Fibroblast of villous mesenchyme (primary cell): ENCODE results near the gene ABHD10. TPM values are rescaled to one million over a fixed set of nuclear protein-coding genes. Genes with fewer than 3 reads are reported as not detected.
A peak's percentile ranks its signal among the peaks of the same experiment; 100 is the strongest.

Source experiments
- DNase-seq: peaks from one replicate; pipeline ENCODE4 v3.0.0-alpha.2; 2010; ENCODE audit warnings: low read depth
- H3K4me3 ChIP-seq: 2 replicates; pipeline ENCODE4 v1.5.1; 2011; ENCODE audit warnings: low read depth, mild to moderate bottlenecking, low read length
- total RNA-seq: library from RNA; depleted of rRNA; stranded (reverse); fragments of >200 nt; gene quantifications from 2 replicates; pipeline ENCODE4 v1.2.3, GENCODE V29; 2012
- TF ChIP-seq, protein P1 (sequence below): IDR thresholded peaks from 2 replicates; pipeline ENCODE4 v1.5.1; 2012; ENCODE audit warnings: low read depth, mild to moderate bottlenecking, low read length; ENCODE audit not compliant: insufficient read depth

Gene ABHD10
- total RNA-seq, 1 donor = 38.0 TPM

DNA sequence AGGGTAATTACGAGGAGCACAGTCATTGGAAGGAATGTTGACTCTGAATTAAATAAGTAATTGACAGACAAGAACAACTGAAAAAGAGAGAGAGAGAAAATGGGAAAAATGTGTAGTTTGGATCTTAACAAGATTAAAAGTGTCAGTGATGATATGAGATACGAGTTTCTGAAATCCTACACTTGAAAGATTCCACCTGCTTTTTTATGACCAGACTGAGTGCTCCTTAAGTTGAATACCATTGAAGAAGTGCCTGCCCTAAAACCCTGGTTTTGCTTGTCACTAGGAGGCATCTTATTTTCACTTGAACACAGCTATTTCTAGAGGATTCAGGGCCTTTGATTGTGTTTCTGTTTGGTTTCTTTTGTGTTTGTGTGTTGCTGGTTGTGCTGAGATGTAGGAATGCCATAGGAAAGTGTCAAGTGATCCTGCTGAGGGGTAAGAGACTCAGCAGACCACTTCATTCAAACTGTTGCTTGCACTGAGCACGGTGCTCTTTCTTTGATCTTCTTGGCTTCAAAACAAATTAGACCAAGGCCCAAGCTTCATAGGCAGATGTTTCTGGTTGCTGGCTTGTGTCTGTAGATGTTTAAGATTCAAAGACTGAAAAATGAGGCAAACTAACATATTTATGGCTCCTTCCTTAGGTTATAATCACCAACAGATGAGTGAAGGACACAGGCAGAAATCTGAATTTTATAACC, 17.2 kb upstream of the ABHD10 start:
- TF ChIP-seq, protein P1, sequence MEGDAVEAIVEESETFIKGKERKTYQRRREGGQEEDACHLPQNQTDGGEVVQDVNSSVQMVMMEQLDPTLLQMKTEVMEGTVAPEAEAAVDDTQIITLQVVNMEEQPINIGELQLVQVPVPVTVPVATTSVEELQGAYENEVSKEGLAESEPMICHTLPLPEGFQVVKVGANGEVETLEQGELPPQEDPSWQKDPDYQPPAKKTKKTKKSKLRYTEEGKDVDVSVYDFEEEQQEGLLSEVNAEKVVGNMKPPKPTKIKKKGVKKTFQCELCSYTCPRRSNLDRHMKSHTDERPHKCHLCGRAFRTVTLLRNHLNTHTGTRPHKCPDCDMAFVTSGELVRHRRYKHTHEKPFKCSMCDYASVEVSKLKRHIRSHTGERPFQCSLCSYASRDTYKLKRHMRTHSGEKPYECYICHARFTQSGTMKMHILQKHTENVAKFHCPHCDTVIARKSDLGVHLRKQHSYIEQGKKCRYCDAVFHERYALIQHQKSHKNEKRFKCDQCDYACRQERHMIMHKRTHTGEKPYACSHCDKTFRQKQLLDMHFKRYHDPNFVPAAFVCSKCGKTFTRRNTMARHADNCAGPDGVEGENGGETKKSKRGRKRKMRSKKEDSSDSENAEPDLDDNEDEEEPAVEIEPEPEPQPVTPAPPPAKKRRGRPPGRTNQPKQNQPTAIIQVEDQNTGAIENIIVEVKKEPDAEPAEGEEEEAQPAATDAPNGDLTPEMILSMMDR = no peak
- DNase-seq = peak; percentile 38
- H3K4me3 ChIP-seq = no peak overlapping the region

DNA sequence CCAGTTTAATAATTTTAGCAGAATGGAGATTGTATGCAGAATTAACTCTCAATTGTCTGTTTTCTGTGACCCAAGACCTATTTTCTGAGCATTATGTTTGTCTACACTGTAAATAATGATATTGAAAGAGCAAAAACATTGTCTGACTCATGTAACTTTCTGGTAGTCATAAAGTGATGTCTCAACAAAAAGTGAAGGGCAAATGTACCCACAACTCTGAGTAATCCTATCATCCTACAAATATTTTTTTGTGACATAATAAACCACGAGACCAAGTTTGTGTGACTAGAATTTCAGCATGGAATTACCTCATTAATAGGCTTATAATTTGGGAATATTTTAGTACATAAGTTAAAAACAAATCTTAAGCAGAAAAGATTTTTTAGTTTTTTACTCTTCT, 15.4 kb upstream of the ABHD10 start:
- H3K4me3 ChIP-seq = no peak overlapping the region
- TF ChIP-seq, protein P1 = no peak
- DNase-seq = peak; percentile 85

DNA sequence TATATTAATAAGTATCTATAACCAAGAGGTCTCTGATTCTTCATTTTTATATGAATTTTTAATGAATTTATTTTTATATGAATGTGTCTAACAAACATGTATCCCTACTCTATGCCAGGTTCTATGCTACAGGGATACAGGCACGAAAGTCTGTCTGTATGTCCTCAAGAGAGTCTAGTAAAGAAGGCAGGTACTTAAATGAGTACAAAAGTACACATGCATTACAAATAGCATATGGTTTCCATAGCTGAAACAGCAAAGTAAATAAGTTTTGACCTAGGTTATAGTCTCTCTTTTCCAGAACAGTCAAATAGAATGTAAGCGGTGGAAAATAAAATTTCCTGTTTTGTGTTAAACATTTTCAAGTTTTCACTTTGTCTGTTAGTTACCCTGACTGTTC, 13.3 kb upstream of the ABHD10 start:
- no peak for DNase-seq
- TF ChIP-seq, protein P1 = no peak
- H3K4me3 ChIP-seq = no peak overlapping the region

DNA sequence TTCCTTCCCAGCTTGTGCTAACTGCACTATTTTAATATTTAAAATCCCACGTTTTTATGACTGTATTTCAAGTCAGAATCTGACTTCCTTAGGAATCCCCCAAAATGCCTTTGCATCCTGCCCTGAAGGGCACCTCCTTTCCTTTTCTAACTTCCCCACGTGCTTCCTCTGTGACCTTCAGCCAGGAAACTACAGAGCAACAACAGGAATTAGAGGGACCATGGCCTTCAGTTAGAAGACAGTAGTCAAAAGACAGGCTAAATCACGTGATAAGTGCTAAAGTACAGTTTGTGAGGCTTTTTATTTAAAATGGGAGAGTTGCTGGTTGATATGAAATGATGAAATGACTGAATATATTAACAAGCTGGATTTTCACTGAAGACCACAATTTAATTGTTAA, 11.8 kb upstream of the ABHD10 start:
- TF ChIP-seq, protein P1 = no peak
- DNase-seq = no peak
- no peak overlapping the region for H3K4me3 ChIP-seq

DNA sequence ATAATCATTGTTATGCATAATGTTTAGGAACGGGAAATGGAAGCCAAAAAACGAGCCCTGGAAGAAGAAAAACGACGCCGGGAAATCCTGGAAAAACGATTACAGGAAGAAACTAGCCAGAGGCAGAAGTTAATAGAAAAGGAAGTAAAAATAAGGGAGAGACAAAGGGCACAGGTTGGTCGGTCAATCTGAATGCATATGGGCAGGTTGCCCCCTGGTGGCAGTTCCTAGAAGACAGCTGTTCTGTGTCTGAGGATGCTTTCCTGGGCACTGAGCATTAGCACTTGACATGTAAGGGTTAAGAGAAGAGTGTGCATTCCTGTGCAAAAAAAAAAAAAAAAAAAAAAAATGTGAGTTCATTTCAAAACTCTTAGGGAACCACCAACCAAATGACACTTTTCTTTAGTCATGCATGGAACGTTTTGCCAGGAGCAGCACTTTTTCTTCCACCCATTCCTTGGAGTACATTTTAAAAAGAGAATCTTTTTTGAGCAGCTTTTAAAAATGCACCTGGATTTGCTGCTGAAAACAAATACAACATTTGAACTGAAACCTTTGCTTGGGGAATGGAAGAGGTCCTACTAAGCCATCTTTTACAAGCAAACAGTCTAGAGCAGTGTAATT, 11.1 kb upstream of the ABHD10 start:
- H3K4me3 ChIP-seq = no peak overlapping the region
- TF ChIP-seq, protein P1 = peak; percentile 89
- peak; percentile 82 for DNase-seq

DNA sequence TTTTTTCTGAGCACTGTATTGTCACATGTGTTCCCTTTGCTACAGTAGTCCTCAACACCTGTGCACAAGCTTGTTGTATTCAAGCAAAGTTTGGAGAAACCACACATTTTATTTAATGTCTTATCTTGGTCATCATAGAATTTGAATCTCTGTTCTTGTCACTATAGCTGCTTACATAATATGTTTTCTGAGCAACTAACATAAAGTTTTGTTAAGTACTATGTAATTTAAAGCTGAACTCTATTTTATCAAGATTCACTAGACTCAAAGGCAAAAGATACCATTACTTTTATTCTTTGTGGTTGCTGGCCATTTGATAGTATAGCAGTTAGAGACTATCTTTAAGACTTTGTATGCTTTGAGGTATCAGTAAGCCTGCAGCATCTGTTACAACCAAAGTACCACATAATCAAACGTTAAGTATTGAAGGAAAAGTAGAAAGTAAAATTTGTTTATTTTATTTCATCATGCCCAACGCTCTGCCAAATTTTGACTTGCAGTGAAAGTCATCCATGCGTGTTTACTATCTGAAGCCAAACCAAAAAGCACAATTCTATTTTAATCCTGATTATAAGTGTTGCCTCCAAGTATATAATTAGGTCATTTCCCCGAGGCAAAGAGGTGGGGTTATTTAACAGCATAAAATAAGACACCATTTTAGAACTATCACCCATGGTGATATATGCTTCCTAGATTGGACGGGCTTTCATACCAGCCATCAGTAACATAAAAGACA, 10.3 kb upstream of the ABHD10 start:
- DNase-seq = no peak
- H3K4me3 ChIP-seq = no peak overlapping the region
- TF ChIP-seq, protein P1 = no peak
